OCI-LY1 (cell line): ENCODE data around the gene CRTAP.
A peak's percentile ranks its signal among the peaks of the same experiment; 100 is the strongest.

ENCODE experiments used
- H2AFZ ChIP-seq: fragments of 200-600 bp; sonication (generic), shearing (Covaris generic); 2 replicates; pipeline ENCODE4 v1.6.0; 2014; ENCODE audit warnings: antibody characterized with exemption, mild to moderate bottlenecking, low read length
- H3F3A ChIP-seq: fragments of 200-600 bp; sonication (generic), shearing (Covaris generic); 2 replicates; pipeline ENCODE4 v1.6.0; 2014; ENCODE audit warnings: mild to moderate bottlenecking, antibody characterized with exemption, low read length, moderate library complexity; ENCODE audit not compliant: insufficient read depth
- H3K27ac ChIP-seq: fragments of 200-600 bp; sonication (generic); 2 replicates; pipeline ENCODE4 v1.5.1; 2014; ENCODE audit warnings: low read length, mixed run types, mild to moderate bottlenecking, low read depth; ENCODE audit not compliant: poor library complexity, severe bottlenecking
- H3K27me3 ChIP-seq: fragments of 200-600 bp; sonication (generic); 2 replicates; pipeline ENCODE4 v1.6.0; 2014; ENCODE audit warnings: antibody characterized with exemption, mild to moderate bottlenecking, low read length, moderate library complexity; ENCODE audit not compliant: insufficient read depth
- H3K36me3 ChIP-seq: fragments of 200-600 bp; sonication (generic); 2 replicates; pipeline ENCODE4 v1.6.1; 2014; ENCODE audit warnings: mild to moderate bottlenecking, antibody characterized with exemption, low read length, moderate library complexity, mixed read lengths; ENCODE audit not compliant: insufficient read depth
- H3K4me1 ChIP-seq: fragments of 200-600 bp; sonication (generic); 2 replicates; pipeline ENCODE4 v1.5.1; 2014; ENCODE audit warnings: mild to moderate bottlenecking, low read length, moderate library complexity; ENCODE audit not compliant: insufficient read depth, severe bottlenecking
- H3K4me2 ChIP-seq: fragments of 200-600 bp; sonication (generic), shearing (Covaris generic); 2 replicates; pipeline ENCODE4 v1.6.1; 2014; ENCODE audit warnings: low read length
- H3K4me3 ChIP-seq: fragments of 200-600 bp; sonication (generic); 2 replicates; pipeline ENCODE4 v1.5.1; 2014; ENCODE audit warnings: low read length, low read depth, mild to moderate bottlenecking, mixed read lengths; ENCODE audit not compliant: poor library complexity, severe bottlenecking
- H3K79me2 ChIP-seq: fragments of 200-600 bp; shearing (Covaris generic); 2 replicates; pipeline ENCODE4 v1.6.1; 2016; ENCODE audit warnings: mixed run types, low read length, mixed read lengths; ENCODE audit not compliant: insufficient read depth
- H3K9ac ChIP-seq: fragments of 200-600 bp; sonication (generic), shearing (Covaris generic); 2 replicates; pipeline ENCODE4 v1.6.1; 2014; ENCODE audit warnings: mild to moderate bottlenecking, low read length, mixed read lengths
- H3K9me2 ChIP-seq: fragments of 200-600 bp; sonication (generic), shearing (Covaris generic); 2 replicates; pipeline ENCODE4 v1.6.1; 2014; ENCODE audit warnings: low read depth, mild to moderate bottlenecking, low read length, mixed read lengths
- H3K9me3 ChIP-seq: fragments of 200-600 bp; shearing (Covaris generic); 2 replicates; pipeline ENCODE4 v1.6.1; 2014; ENCODE audit warnings: low read length, mixed read lengths
- H4K20me1 ChIP-seq: fragments of 200-600 bp; sonication (generic), shearing (Covaris generic); 2 replicates; pipeline ENCODE4 v1.6.0; 2016; ENCODE audit warnings: mild to moderate bottlenecking, low read length; ENCODE audit not compliant: insufficient read depth
- CTCF ChIP-seq: fragments of 200-600 bp; sonication (generic), shearing (Covaris generic); IDR thresholded peaks from 2 replicates; pipeline ENCODE4 v1.5.1; 2017; ENCODE audit warnings: mild to moderate bottlenecking, antibody characterized with exemption, low read length, moderate library complexity, mixed read lengths
- EZH2 ChIP-seq: fragments of 200-600 bp; sonication (generic), shearing (Covaris generic); IDR thresholded peaks from 2 replicates; pipeline ENCODE4 v1.8.0; 2017; ENCODE audit warnings: borderline replicate concordance, mixed run types, mild to moderate bottlenecking, antibody characterized with exemption, low read length, moderate library complexity, mixed read lengths

The CRTAP gene

DNA sequence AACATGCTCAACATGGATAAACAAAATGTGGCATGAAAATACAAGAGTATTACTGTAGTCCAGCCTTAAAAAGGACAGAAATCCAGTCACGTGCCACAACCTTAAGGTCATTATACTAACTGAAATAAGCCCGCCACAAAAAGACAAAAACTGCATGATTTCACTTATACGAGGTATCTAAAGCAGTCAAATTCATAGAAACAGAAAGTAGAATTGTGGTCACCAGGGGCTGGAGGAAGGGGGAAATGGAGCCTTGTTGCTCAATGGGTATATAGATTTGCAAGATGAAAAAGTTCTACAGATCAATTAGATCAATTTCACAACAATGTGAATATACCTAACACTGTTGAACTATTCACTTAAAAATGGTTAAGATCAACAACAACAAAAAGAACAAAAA, 24.3 kb upstream of the CRTAP start:
- Histone ChIP-seq H3K36me3 (peaks cover 38% of the 10 kb centered on the region), H3K27me3 (no peaks in the 10 kb centered on the region), H3K4me2 (peak overlapping the region; percentile 61), H3K9me2 (no peaks in the 10 kb centered on the region), H3K4me3 (no peak overlapping the region), H3K27ac (no peak overlapping the region), H4K20me1 (no peaks in the 10 kb centered on the region), H3K9me3 (peaks cover 5% of the 10 kb centered on the region; the same call in 1 of the 2 replicates), H3F3A (no peaks in the 10 kb centered on the region), H3K79me2 (peaks cover 60% of the 10 kb centered on the region), H3K4me1 (peaks cover 32% of the 10 kb centered on the region), H2AFZ (no peak overlapping the region), H3K9ac (no peak overlapping the region)
- TF ChIP-seq EZH2 (no peak), CTCF (no peak)

- Histone ChIP-seq H3K4me2 (peak overlapping the region; percentile 61; the same call in 1 of the 2 replicates), H4K20me1 (no peaks in the 10 kb centered on the region), H3K36me3 (peaks cover 38% of the 10 kb centered on the region), H3K4me1 (peaks cover 36% of the 10 kb centered on the region), H3K27me3 (no peaks in the 10 kb centered on the region), H3K9me2 (no peaks in the 10 kb centered on the region), H3K9me3 (peaks cover 5% of the 10 kb centered on the region; the same call in 1 of the 2 replicates), H3K27ac (no peak overlapping the region), H2AFZ (no peak overlapping the region), H3K9ac (no peak overlapping the region), H3K79me2 (peaks cover 52% of the 10 kb centered on the region), H3K4me3 (no peak overlapping the region), H3F3A (no peaks in the 10 kb centered on the region)
- TF ChIP-seq EZH2 (no peak), CTCF (no peak)
Measured at GRCh38 chr3:33091746-33092145, 22.1 kb upstream of the CRTAP start.

DNA sequence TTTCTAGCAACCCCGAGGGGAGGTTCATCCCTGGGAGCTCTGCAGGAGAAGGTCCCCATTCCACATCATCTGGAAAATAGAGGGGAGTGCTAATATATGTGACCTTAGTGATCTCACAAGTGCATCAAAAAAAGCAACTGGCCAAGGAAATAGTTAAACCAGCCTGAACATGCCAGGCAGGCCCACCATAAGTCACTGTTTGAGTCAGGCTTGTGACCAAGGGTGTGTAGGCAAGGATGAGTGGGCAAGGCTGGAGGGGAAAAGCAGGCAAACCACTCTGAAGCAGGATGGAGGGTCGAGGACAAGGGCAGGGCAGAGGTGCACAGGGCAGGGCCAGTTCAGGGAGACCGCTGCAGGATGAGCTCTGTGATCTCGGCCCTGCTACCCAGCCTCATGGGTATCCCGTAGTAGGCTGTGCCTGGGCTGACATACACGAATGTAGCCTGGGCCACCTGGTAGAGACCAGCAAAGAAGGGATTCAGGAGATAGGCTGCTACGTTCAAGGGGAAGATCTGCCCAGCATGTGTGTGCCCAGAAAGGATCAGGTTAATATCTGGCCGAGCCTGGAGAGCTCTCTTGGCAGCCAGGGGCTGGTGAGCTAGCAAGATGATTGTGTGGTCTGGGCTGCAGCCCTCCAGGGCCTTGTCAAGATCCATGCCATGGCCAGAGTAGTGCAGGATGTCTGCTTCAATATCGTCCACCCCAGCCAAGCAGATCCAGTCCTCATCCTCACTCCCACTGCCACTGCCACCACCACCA, 21.1 kb upstream of the CRTAP start:
- Histone ChIP-seq H3K27me3 (no peaks in the 10 kb centered on the region), H3K9me2 (no peaks in the 10 kb centered on the region), H3K4me2 (no peak overlapping the region), H2AFZ (no peak overlapping the region), H3K4me1 (peaks cover 41% of the 10 kb centered on the region), H3F3A (no peaks in the 10 kb centered on the region), H3K27ac (no peak overlapping the region), H3K9me3 (peaks cover 5% of the 10 kb centered on the region; the same call in 1 of the 2 replicates), H4K20me1 (no peaks in the 10 kb centered on the region), H3K36me3 (peaks cover 38% of the 10 kb centered on the region), H3K9ac (no peak overlapping the region), H3K4me3 (no peak overlapping the region), H3K79me2 (peaks cover 46% of the 10 kb centered on the region)
- no peak for TF ChIP-seq CTCF
- no peak for TF ChIP-seq EZH2
